HEK293 (cell line): ENCODE measurements around the gene HABP4.

Experiments
- IKZF3 ChIP-seq: fragments of 450-650 bp; IDR thresholded peaks from 2 replicates; pipeline ENCODE4 v1.5.0; 2018; ENCODE audit warnings: missing biosample characterization, mild to moderate bottlenecking, missing genetic modification characterization, moderate library complexity
- MZF1 ChIP-seq: fragments of 450-650 bp; formaldehyde crosslinking; IDR thresholded peaks from 2 replicates; pipeline ENCODE4 v1.5.1; 2017; ENCODE audit warnings: missing biosample characterization, missing genetic modification characterization, borderline replicate concordance
- RBAK ChIP-seq: fragments of 450-650 bp; formaldehyde crosslinking; IDR thresholded peaks from 2 replicates; pipeline ENCODE4 v1.5.1; 2016; ENCODE audit warnings: missing biosample characterization, missing genetic modification characterization
- REST ChIP-seq: fragments of 450-650 bp; formaldehyde crosslinking; IDR thresholded peaks from 2 replicates; pipeline ENCODE4 v1.5.1; 2016; ENCODE audit warnings: missing biosample characterization, missing genetic modification characterization
- ZNF112 ChIP-seq: fragments of 450-650 bp; formaldehyde crosslinking; IDR thresholded peaks from 2 replicates; pipeline ENCODE4 v1.5.0; 2017; ENCODE audit warnings: missing biosample characterization, missing genetic modification characterization
- ZNF133 ChIP-seq: fragments of 450-650 bp; formaldehyde crosslinking; IDR thresholded peaks from 2 replicates; pipeline ENCODE4 v1.5.1; 2016; ENCODE audit warnings: missing biosample characterization, missing genetic modification characterization
- ZNF274 ChIP-seq, 2 experiments: fragments of 200-500 bp in 1 of 2; fragments of 450-650 bp in 1 of 2; sonication (Bioruptor generic) in 1 of 2; formaldehyde crosslinking in 1 of 2; IDR thresholded peaks; 2 replicates each; pipeline versions ENCODE4 v1.5.1 to v1.6.1; 2014 to 2016; ENCODE audit warnings: borderline replicate concordance in 1 of 2, inconsistent platforms in 1 of 2, low read length in 1 of 2, missing biosample characterization in 1 of 2, missing genetic modification characterization in 1 of 2
- ZNF280C ChIP-seq: fragments of 450-650 bp; formaldehyde crosslinking; IDR thresholded peaks from 2 replicates; pipeline ENCODE4 v1.5.1; 2016; ENCODE audit warnings: missing biosample characterization, missing genetic modification characterization
- ZNF398 ChIP-seq: fragments of 450-650 bp; formaldehyde crosslinking; IDR thresholded peaks from 2 replicates; pipeline ENCODE4 v1.5.1; 2017; ENCODE audit warnings: missing biosample characterization, missing genetic modification characterization
- ZNF529 ChIP-seq: fragments of 450-650 bp; formaldehyde crosslinking; IDR thresholded peaks from 2 replicates; pipeline ENCODE4 v1.5.1; 2017; ENCODE audit warnings: missing genetic modification characterization, missing biosample characterization; ENCODE audit not compliant: insufficient replicate concordance
- ZNF654 ChIP-seq: fragments of 450-650 bp; formaldehyde crosslinking; IDR thresholded peaks from 2 replicates; pipeline ENCODE4 v1.5.1; 2016; ENCODE audit warnings: low read depth, missing biosample characterization, missing genetic modification characterization
- TF ChIP-seq, protein P1 (sequence below): fragments of 450-650 bp; formaldehyde crosslinking; IDR thresholded peaks from 2 replicates; pipeline ENCODE4 v1.5.1; 2016; ENCODE audit warnings: missing biosample characterization, missing genetic modification characterization
- TF ChIP-seq, protein P2 (sequence below): fragments of 450-650 bp; formaldehyde crosslinking; IDR thresholded peaks from 2 replicates; pipeline ENCODE4 v1.5.1; 2016; ENCODE audit warnings: missing biosample characterization, missing genetic modification characterization

DNA sequence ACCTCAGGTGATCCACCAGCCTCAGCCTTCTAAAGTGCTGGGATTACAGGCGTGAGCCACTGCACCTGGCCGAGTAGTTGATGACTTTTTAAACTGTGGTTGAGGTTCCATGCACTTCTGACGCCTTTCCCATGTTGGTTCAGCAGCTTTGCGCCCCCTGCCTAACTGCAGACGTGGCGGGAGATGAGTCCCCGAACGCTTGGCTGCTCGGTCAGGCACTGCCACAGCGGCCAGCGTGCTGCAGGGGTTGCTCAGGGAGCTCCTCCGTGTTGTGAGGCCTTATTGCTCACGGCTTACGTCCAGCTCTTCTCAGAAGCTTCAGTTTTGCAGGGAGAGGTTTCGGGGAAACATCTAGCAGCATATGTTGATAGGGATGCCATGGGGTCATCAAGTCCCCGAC, 35.3 kb downstream of the HABP4 start:
- TF ChIP-seq, protein P1, sequence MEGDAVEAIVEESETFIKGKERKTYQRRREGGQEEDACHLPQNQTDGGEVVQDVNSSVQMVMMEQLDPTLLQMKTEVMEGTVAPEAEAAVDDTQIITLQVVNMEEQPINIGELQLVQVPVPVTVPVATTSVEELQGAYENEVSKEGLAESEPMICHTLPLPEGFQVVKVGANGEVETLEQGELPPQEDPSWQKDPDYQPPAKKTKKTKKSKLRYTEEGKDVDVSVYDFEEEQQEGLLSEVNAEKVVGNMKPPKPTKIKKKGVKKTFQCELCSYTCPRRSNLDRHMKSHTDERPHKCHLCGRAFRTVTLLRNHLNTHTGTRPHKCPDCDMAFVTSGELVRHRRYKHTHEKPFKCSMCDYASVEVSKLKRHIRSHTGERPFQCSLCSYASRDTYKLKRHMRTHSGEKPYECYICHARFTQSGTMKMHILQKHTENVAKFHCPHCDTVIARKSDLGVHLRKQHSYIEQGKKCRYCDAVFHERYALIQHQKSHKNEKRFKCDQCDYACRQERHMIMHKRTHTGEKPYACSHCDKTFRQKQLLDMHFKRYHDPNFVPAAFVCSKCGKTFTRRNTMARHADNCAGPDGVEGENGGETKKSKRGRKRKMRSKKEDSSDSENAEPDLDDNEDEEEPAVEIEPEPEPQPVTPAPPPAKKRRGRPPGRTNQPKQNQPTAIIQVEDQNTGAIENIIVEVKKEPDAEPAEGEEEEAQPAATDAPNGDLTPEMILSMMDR (tag by site-specific recombination): no peak
- TF ChIP-seq ZNF529 (no peak), RBAK (tag by site-specific recombination) (no peak), ZNF280C (tag by site-specific recombination) (no peak), MZF1 (tag by site-specific recombination) (no peak), ZNF398 (tag by site-specific recombination) (no peak), ZNF112 (no peak), IKZF3 (tag by site-specific recombination) (no peak), REST (tag by site-specific recombination) (no peak), ZNF654 (tag by site-specific recombination) (no peak), ZNF274 (IDR thresholded peaks at IDR 0.05; ENCODE audit: low read length) (no peak), ZNF274 (tag by site-specific recombination; IDR thresholded peaks at IDR 0.05; ENCODE audit: borderline replicate concordance) (no peak), ZNF133 (tag by site-specific recombination) (no peak)
- TF ChIP-seq, protein P2, sequence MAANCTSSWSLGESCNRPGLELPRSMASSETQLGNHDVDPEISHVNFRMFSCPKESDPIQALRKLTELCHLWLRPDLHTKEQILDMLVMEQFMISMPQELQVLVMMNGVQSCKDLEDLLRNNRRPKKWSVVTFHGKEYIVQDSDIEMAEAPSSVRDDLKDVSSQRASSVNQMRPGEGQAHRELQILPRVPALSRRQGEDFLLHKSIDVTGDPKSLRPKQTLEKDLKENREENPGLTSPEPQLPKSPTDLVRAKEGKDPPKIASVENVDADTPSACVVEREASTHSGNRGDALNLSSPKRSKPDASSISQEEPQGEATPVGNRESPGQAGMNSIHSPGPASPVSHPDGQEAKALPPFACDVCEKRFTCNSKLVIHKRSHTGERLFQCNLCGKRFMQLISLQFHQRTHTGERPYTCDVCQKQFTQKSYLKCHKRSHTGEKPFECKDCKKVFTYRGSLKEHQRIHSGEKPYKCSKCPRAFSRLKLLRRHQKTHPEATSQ (tag by site-specific recombination): no peak
